Colonic mucosa (tissue), 4 donors: Measurements from ENCODE around the gene PROK2. TPM values are rescaled to one million over a fixed set of nuclear protein-coding genes. Genes with fewer than 3 reads are reported as not detected.

Experiments
- DNase-seq: peaks from one replicate; pipeline ENCODE4 v3.0.0-alpha.2; 2020
- H3K27ac ChIP-seq: fragments of 200-600 bp; one replicate; pipeline ENCODE4 v1.8.0; 2021
- H3K27me3 ChIP-seq: fragments of 200-600 bp; one replicate; pipeline ENCODE4 v1.8.0; 2021
- H3K36me3 ChIP-seq: fragments of 200-600 bp; one replicate; pipeline ENCODE4 v1.8.0; 2021
- H3K4me1 ChIP-seq: fragments of 200-600 bp; one replicate; pipeline ENCODE4 v1.8.0; 2021; ENCODE audit warnings: mild to moderate bottlenecking
- H3K4me3 ChIP-seq: fragments of 200-600 bp; one replicate; pipeline ENCODE4 v1.8.0; 2021
- H3K9ac ChIP-seq, 2 donors: one replicate each; pipeline ENCODE4 v1.7.0; 2013; ENCODE audit warnings: control low read depth in 2 of 2, low read depth in 2 of 2, low read length in 2 of 2
- H3K9me3 ChIP-seq: fragments of 200-600 bp; one replicate; pipeline ENCODE4 v1.8.0; 2021
- intact Hi-C: fragments of 100-400 bp; cut with DNase I; formaldehyde crosslinking; loops from one replicate; pipeline ENCODE4 v1.14.1; 2022
- total RNA-seq, 2 donors: library from RNA; stranded (reverse); fragmentation: NEBNext Ultra II Directional in 1 of 2; extraction: Animal tissue kit (Norgen Biotek cat#: 25700) in 1 of 2; gene quantifications; one replicate each; pipeline ENCODE4 v1.2.1, GENCODE V29; 2021
- TF ChIP-seq, protein P1 (sequence below): fragments of 200-600 bp; IDR thresholded peaks from one replicate; pipeline ENCODE4 v1.8.0; 2022; ENCODE audit warnings: antibody characterized with exemption, mild to moderate bottlenecking
- donor health status: healthy.
- donor health status: DM: no; HTN: no; CAD: no.
- donor health status: DM: no; HTN: no; CAD: no.

PROK2 gene
- total RNA-seq, 2 donors from 2014 or later = 0.35 TPM; not detected in 1

DNA sequence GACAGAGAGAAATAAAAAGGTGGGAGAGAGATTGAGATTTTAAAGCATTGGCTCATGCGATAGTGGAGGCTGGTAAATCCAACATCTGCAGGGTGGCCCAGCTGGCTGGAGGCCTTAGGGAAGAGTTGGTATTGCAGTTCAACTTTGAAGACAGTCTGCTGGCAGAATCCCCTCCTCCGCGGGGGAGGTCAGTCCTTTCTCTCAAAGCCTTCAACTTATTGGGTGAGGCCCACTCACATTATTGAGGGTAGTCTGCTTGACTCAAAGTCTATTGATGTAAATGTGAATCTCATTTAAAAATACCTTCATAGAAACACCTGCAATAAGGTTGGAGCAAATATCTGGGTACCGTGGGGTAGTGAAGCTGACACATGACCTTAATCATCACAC lies 31.8 kb upstream of the PROK2 start:
- Histone ChIP-seq H3K27ac (no peak overlapping the region), H3K4me1 (no peaks in the 10 kb centered on the region), H3K4me3 (no peak overlapping the region), H3K27me3 (no peaks in the 10 kb centered on the region), H3K9ac (no peak overlapping the region), H3K9me3 (no peaks in the 10 kb centered on the region), H3K36me3 (no peaks in the 10 kb centered on the region)
- intact Hi-C loops = no loop called here
- TF ChIP-seq, protein P1, sequence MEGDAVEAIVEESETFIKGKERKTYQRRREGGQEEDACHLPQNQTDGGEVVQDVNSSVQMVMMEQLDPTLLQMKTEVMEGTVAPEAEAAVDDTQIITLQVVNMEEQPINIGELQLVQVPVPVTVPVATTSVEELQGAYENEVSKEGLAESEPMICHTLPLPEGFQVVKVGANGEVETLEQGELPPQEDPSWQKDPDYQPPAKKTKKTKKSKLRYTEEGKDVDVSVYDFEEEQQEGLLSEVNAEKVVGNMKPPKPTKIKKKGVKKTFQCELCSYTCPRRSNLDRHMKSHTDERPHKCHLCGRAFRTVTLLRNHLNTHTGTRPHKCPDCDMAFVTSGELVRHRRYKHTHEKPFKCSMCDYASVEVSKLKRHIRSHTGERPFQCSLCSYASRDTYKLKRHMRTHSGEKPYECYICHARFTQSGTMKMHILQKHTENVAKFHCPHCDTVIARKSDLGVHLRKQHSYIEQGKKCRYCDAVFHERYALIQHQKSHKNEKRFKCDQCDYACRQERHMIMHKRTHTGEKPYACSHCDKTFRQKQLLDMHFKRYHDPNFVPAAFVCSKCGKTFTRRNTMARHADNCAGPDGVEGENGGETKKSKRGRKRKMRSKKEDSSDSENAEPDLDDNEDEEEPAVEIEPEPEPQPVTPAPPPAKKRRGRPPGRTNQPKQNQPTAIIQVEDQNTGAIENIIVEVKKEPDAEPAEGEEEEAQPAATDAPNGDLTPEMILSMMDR = no peak
- no peak for DNase-seq

DNA sequence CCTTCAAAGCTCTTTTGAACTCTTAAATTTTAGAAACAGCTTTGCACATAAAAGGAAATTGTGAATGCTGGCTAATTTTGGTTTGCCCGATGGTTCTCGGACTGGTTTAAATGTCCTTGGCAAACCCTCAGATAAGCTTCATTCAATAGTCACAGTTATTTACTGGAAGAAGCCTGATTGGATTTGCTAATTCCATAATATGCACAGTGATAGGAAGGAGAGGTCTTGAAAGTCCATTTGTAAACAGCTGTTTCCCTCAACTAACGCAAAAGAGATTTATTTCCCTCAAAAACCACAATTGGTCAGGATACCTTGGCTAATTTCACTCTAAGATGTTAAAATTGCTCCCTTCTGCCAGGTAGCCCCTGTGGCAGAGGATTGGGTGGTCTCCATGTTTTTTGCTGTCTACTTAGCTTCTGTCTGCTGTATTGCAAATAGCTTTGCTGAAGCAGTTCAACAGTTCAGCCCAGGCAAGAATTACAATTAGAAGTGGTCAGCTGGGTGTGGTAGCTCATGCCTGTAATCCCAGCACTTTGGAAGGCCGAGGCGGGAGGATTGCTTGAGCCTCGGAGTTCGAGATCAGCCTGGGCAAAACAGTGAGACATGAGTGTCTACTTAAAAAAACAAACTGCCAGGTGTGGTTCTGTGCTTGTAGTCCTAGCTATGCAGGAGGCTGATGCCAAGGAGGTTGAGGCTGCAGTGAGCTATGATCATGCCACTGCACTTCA lies 30.6 kb upstream of the PROK2 start:
- Histone ChIP-seq H3K4me1 (no peaks in the 10 kb centered on the region), H3K36me3 (no peaks in the 10 kb centered on the region), H3K27ac (no peak overlapping the region), H3K9me3 (no peaks in the 10 kb centered on the region), H3K9ac (no peak overlapping the region), H3K4me3 (no peak overlapping the region), H3K27me3 (no peaks in the 10 kb centered on the region)
- TF ChIP-seq, protein P1 = no peak
- DNase-seq = no peak
- intact Hi-C loops = no loop called here

DNA sequence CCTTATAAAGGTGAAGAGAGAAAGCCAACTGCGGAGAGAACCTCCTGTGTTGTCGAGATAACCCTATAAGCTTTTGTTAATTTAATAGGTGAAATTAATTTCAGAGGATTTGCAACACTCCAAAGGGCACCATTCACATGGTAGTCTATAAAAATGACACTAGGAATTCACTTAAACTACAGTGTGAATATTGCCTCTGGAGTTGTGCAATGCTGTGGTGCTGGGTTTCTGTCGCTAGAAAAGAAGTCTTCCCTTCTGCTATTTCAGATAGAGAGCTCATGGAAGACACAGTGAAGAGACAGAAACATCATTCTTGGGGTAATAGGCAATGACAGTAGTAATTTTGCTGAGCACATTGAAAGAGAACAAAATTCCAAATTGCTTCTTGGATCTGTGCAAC lies 28.8 kb upstream of the PROK2 start:
- no peak overlapping the region for H3K9ac ChIP-seq
- intact Hi-C loops = no loop called here
- no peaks in the 10 kb centered on the region for H3K4me1 ChIP-seq
- no peak overlapping the region for H3K27ac ChIP-seq
- no peak for DNase-seq
- TF ChIP-seq, protein P1 = no peak
- no peaks in the 10 kb centered on the region for H3K27me3 ChIP-seq
- no peaks in the 10 kb centered on the region for H3K9me3 ChIP-seq
- H3K36me3 ChIP-seq = no peaks in the 10 kb centered on the region
- no peak overlapping the region for H3K4me3 ChIP-seq

DNA sequence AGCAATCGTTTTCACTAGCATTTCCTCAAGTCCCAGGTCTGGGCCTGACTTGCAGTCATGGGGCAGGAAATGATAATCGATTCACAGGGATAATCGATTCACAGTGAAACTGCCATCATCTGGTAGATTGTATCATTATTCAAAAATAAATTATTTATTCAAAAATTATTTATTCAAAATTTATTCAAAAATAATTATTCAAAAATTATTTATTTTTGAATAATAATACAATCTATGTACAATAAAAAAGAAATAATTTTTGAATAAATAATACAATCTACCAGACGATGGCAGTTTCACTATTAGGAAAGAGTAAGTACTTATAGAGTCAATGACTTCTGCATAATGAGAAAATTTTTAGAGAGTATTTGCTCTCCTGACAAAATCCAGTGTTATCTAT lies 28.1 kb upstream of the PROK2 start:
- no peaks in the 10 kb centered on the region for H3K36me3 ChIP-seq
- H3K4me3 ChIP-seq = no peak overlapping the region
- intact Hi-C loops = no loop called here
- H3K4me1 ChIP-seq = no peaks in the 10 kb centered on the region
- no peak for DNase-seq
- no peak overlapping the region for H3K9ac ChIP-seq
- no peaks in the 10 kb centered on the region for H3K27me3 ChIP-seq
- no peak overlapping the region for H3K27ac ChIP-seq
- TF ChIP-seq, protein P1 = no peak
- no peaks in the 10 kb centered on the region for H3K9me3 ChIP-seq

DNA sequence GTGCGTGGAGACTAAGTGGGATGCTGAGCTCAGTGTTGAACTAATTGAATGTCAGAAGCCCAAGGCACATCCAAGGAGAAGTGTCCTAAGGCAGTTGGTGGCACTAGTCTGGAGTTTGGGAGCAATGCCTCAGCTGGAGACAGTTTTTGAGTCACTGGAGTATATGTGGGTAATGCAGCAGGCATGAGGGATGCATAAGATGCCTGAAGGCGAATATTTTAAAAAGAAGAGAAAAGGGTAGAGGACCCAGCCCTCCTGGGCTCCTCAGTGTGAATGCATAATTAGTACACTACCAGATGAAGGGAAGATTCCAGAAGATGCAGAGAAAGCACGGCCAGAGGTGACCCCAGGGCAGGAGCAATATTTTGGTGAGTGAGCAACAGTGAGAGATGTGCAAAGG lies 25.1 kb upstream of the PROK2 start:
- Histone ChIP-seq H3K4me3 (no peak overlapping the region), H3K27me3 (no peaks in the 10 kb centered on the region), H3K36me3 (no peaks in the 10 kb centered on the region), H3K9me3 (no peaks in the 10 kb centered on the region), H3K9ac (no peak overlapping the region), H3K27ac (no peak overlapping the region), H3K4me1 (no peaks in the 10 kb centered on the region)
- intact Hi-C loops = no loop called here
- DNase-seq = no peak
- TF ChIP-seq, protein P1 = no peak
